ENCODE measurements around the gene ABHD12. TPM values are rescaled to one million over a fixed set of nuclear protein-coding genes. Genes with fewer than 3 reads are reported as not detected.

ABHD12 gene
- total RNA-seq, 1 donor, result 38.4 TPM

DNA sequence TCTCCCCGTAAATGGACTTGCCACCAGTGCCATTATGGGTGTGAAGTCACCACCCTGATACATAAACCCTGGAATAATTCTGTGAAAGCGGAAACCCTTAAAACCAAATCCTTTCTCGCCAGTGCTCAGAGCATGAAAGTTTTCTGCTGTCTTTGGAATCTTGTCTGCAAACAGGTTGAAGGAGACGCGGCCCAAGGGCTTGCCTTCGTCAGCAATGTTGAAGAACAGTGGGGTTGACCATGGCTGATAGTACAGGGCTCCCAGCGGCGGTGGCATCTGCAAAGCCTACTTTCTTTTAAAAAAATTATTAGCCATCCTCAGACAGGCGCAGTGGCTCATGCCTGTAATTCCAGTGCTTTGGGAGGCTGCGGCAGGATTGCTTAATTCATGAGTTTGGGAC, 22.1 kb downstream of the ABHD12 start:
- no peak overlapping the region for H3K4me3 ChIP-seq (ENCODE audit: low read depth, low read length)
- TF ChIP-seq, protein P1, sequence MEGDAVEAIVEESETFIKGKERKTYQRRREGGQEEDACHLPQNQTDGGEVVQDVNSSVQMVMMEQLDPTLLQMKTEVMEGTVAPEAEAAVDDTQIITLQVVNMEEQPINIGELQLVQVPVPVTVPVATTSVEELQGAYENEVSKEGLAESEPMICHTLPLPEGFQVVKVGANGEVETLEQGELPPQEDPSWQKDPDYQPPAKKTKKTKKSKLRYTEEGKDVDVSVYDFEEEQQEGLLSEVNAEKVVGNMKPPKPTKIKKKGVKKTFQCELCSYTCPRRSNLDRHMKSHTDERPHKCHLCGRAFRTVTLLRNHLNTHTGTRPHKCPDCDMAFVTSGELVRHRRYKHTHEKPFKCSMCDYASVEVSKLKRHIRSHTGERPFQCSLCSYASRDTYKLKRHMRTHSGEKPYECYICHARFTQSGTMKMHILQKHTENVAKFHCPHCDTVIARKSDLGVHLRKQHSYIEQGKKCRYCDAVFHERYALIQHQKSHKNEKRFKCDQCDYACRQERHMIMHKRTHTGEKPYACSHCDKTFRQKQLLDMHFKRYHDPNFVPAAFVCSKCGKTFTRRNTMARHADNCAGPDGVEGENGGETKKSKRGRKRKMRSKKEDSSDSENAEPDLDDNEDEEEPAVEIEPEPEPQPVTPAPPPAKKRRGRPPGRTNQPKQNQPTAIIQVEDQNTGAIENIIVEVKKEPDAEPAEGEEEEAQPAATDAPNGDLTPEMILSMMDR (IDR thresholded peaks at IDR 0.05; ENCODE audit: insufficient read depth, low read depth, low read length), result no peak
- DNase-seq (ENCODE audit: low read depth), result no peak

DNA sequence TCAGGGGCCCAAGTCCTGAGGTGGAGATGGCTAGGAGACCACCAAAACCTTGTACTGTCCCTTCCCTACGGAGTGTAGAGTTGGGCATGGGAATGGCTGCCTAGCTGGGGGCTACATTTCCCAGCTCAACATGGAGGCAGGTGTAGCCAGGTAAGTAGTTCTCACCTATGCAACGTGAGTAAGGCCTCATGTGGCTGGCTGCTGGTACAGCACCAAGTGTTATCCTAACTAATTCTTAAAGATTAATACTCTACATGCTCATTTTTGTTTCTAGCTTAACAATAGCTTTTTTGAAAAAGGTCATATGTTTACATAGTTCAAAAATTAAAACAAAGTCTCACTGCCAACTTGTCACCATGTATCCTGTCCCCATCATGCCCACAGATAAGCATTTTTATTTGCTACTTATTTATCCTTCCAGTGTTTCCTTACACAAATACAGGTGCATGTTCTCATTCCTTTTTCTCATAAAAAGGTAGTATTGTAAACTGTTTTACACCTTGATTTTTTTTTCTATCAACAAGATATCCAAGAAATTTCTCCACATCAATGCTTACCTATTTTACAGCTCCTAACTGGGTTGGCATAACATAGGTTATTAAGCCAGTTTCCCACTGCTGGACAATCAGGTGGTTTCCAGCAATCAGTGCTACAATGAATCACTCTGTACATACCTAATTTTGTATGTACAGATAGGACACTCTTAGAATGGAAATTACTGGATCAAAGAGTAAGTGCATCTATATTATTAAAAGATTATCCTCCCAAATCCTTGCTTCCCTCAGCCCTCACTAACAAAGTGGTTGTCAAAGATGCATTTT, 25.5 kb downstream of the ABHD12 start:
- no peak for DNase-seq (ENCODE audit: low read depth)
- TF ChIP-seq, protein P1 (IDR thresholded peaks at IDR 0.05; ENCODE audit: insufficient read depth, low read depth, low read length), result no peak
- H3K4me3 ChIP-seq (ENCODE audit: low read depth, low read length), result no peak overlapping the region

DNA sequence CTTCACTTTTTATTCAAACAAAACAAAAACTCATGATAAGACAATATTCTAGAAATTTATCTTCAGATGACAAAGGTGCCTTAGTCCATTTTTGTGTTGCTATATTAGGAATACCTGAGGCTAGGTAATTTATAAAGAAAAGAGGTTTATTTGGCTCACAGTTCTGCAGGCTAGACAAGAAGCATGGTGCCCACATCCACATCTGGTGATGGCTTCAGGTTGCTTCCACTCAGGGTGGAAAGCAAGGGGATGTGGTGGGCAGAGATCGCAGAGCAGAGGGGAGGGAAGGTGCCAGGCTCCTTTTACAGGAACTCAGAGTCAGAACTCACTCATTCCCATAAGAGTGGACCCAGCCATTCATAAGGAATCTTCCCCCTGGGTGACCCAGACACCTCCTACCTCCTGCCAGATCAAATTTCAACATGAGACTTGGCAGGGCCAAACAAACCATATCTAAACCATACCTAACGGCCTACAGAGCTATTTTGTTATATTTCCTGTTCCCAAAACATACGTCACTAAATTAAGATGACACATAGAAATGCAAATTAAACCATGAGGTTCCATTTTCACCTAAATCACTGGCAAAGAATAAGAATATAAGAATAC, 26.4 kb downstream of the ABHD12 start:
- no peak for DNase-seq (ENCODE audit: low read depth)
- no peak overlapping the region for H3K4me3 ChIP-seq (ENCODE audit: low read depth, low read length)
- TF ChIP-seq, protein P1 (IDR thresholded peaks at IDR 0.05; ENCODE audit: insufficient read depth, low read depth, low read length), result no peak

DNA sequence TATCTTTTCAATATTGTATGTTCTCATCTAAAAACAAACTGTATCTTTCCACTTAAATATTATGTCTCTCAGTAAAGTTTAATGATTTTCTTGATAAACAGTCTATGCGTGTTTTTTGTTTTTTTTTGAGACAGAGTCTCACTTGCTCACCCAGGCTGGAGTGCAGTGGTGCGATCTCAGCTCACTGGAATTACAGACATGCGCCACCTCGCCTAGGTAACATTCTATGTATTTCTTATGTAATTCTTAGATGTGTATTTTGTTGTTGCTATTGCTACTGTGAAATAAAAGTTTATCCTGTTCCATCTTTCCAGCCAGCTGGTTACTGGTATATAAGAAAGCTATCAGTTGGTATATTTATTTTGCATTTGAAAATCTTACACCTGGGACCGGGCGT, 29.4 kb downstream of the ABHD12 start:
- H3K4me3 ChIP-seq (ENCODE audit: low read depth, low read length), result no peak overlapping the region
- TF ChIP-seq, protein P1 (IDR thresholded peaks at IDR 0.05; ENCODE audit: insufficient read depth, low read depth, low read length), result no peak
- no peak for DNase-seq (ENCODE audit: low read depth)

DNA sequence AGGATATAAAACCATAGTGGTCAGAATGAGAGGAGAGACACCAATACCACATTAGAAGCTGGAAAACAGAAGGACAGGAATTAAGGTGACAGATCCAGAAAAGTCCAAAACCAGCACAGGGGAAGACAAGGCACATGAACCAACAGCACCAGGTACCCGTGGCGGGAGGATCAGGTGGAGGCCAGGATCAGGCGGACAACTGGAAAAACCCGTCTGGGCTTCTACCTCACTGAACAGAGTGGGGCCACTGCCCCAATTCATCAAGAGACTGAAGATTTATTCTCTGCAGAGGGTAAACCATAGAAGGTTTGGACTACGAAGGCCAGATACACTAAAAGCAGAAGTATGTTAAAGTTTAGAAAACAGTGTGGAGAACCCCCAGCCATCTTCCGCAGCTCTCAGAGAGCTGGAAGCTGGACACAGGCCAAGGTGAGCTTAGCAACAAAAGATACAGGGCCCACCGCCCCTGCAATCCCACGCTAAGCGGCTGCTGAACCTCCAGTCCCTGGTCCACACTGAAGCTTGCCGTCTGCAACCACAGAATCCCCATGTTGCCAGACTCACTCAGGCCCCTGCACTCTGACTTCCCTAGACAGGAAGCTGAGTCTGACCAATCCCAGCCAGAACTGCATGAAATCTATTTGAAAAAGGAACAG, 29.9 kb downstream of the ABHD12 start:
- TF ChIP-seq, protein P1 (IDR thresholded peaks at IDR 0.05; ENCODE audit: insufficient read depth, low read depth, low read length), result no peak
- H3K4me3 ChIP-seq (ENCODE audit: low read depth, low read length), result no peak overlapping the region
- peak; percentile 61 for DNase-seq (ENCODE audit: low read depth)

DNA sequence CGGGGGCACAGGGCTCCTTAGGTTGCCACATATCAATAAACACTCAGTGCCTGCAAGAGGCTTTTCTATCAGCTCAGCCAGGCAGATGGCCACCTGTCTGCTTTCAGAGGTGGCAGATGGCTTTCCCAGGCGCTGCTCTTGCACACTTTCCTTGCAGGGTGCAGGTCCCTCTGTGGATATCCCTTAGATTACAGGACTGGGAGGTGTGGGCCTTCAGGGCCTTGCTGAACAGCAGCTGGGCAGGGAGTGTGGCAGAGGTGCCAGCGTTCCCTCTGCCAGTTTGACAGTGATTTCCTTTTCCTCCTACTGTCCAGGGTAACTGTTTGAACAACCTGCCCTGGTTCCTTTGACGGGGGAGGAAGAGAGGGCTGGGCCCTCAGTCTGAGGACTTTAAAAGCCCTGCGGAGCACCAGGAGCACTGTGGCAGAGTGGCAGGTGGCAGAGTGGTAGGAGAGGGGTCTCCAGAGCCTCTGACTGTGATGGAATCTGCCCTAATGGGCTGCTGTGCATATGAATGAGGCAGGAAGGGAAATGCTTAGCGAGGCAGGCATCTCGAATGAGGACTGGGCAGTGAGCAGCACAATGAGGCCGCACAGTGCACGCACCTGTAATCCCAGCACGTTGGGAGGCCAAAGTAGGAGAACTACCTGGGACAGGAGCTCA, 34.2 kb downstream of the ABHD12 start:
- TF ChIP-seq, protein P1 (IDR thresholded peaks at IDR 0.05; ENCODE audit: insufficient read depth, low read depth, low read length), result no peak
- H3K4me3 ChIP-seq (ENCODE audit: low read depth, low read length), result no peak overlapping the region
- no peak for DNase-seq (ENCODE audit: low read depth)

Data from fibroblast of villous mesenchyme (primary cell).